A549 treated with AZD9567 at 1 μM for 4 hours (cell line): ENCODE results near the gene CDK7. TPM values are rescaled to one million over a fixed set of nuclear protein-coding genes. Genes with fewer than 3 reads are reported as not detected.

ENCODE experiments used
- total RNA-seq: library from RNA; stranded (reverse); fragments of 200-300 nt; extraction: Qiagen RNA extraction; gene quantifications from 5 replicates; pipeline ENCODE4 v1.2.3, GENCODE V29; 2022; ENCODE audit not compliant: insufficient read depth

The CDK7 gene
- 59.4 to 107 TPM (median 60.8 TPM) in 5 replicates for total RNA-seq

GRCh38 chr5:69234457-69235268 lies at the start of gene CDK7:
CDK7 (plus strand) TSS chr5:69234886; CDS start chr5:69234976, 90 bp downstream.

GRCh38 chr5:69189162-69190086 lies 45.3 kb upstream of the CDK7 start, which contains the start of gene CENPH:
CENPH (plus strand) TSS chr5:69189583; CDS start chr5:69189635, 52 bp downstream.

Other genes with a start within 250 kb of the CDK7 start
- gene SLC30A5, start 140.9 kb upstream of the CDK7 start, total RNA-seq = 29.5 to 34.1 TPM (median 32.9 TPM) in 5 replicates
- gene CCNB1, start 67.7 kb upstream of the CDK7 start, total RNA-seq = 245 to 318 TPM (median 270 TPM) in 5 replicates
- 26.3 to 30.2 TPM (median 27.9 TPM) in 5 replicates for gene CENPH, start 45.3 kb upstream of the CDK7 start, total RNA-seq
- 2.3 to 4.0 TPM (median 3.3 TPM) in 5 replicates for gene CCDC125, start 97.9 kb downstream of the CDK7 start, total RNA-seq
- gene AK6, start 134.6 kb downstream of the CDK7 start, total RNA-seq = 41.3 to 56.6 TPM (median 55.4 TPM) in 5 replicates
- 130 to 175 TPM (median 138 TPM) in 5 replicates for gene TAF9, start 134.6 kb downstream of the CDK7 start, total RNA-seq
- gene RAD17, start 134.9 kb downstream of the CDK7 start, total RNA-seq = 16.0 to 17.8 TPM (median 16.9 TPM) in 5 replicates
- gene MARVELD2, start 180.2 kb downstream of the CDK7 start, total RNA-seq = 1.9 to 4.8 TPM (median 2.4 TPM) in 5 replicates